B cell (primary cell): ENCODE measurements around the gene SOHLH1. TPM values are rescaled to one million over a fixed set of nuclear protein-coding genes. Genes with fewer than 3 reads are reported as not detected.

Source experiments
- ATAC-seq: fragments of 200-7000 bp; cut with Tn5 transposase; one replicate; pipeline ENCODE4 v1.10.0; 2021; ENCODE audit warnings: low read depth, mild to moderate bottlenecking, moderate number of reproducible peaks, moderate library complexity
- CTCF ChIA-PET: fragments of 350-600 bp; sonication (Branson Sonifier 250); formaldehyde crosslinking; loops from one replicate; lab custom pipeline; 2021; ENCODE audit warnings: antibody characterized with exemption, inconsistent platforms; lab: Charles Lee
- POLR2A ChIA-PET: fragments of 350-600 bp; sonication (Branson Sonifier 250); formaldehyde crosslinking; loops from one replicate; lab custom pipeline; 2021; ENCODE audit warnings: antibody characterized with exemption; lab: Charles Lee
- DNase-seq: peaks from one replicate; pipeline ENCODE4 v3.0.0; 2013
- H2AFZ ChIP-seq: 2 replicates; pipeline ENCODE4 v1.6.1; 2012; ENCODE audit warnings: mild to moderate bottlenecking, low read depth, low read length; ENCODE audit not compliant: insufficient read depth, poor library complexity, severe bottlenecking
- H3K27ac ChIP-seq, 2 donors: 1 replicate in 1 of 2; 2 replicates in 1 of 2; pipeline ENCODE4 v1.5.1; 2012 to 2013; ENCODE audit warnings: low read length in 2 of 2, mild to moderate bottlenecking in 2 of 2, moderate library complexity in 1 of 2
- H3K27me3 ChIP-seq, 4 experiments: fragments of 200-600 bp in 1 of 4; sonication (generic) in 1 of 4; replicated peaks in 1 of 4; 1 replicate in 2 of 4; 2 replicates in 2 of 4; pipeline versions ENCODE4 v1.6.1 to v1.7.0; 2013 to 2016; ENCODE audit warnings: low read length in 3 of 4, mild to moderate bottlenecking in 2 of 4, mixed read lengths in 1 of 4, moderate library complexity in 1 of 4; ENCODE audit not compliant: insufficient read depth in 4 of 4, control insufficient read depth in 3 of 4; ENCODE audit errors: control extremely low read depth in 1 of 4
- H3K36me3 ChIP-seq, 2 experiments: replicated peaks in 1 of 2; 1 replicate in 1 of 2; 2 replicates in 1 of 2; pipeline versions ENCODE4 v1.6.1 to v1.7.1; 2013; ENCODE audit warnings: low read length in 1 of 2; ENCODE audit not compliant: insufficient read depth in 2 of 2, control insufficient read depth in 1 of 2; ENCODE audit errors: control extremely low read depth in 1 of 2, extremely low read depth in 1 of 2
- H3K4me1 ChIP-seq, 2 donors: fragments of 200-600 bp in 1 of 2; sonication (generic) in 1 of 2; 1 replicate in 1 of 2; 2 replicates in 1 of 2; pipeline versions ENCODE4 v1.5.1 to v1.6.1; 2013 to 2017; ENCODE audit warnings: low read length in 2 of 2; ENCODE audit not compliant: control insufficient read depth in 2 of 2, insufficient read depth in 2 of 2
- H3K4me2 ChIP-seq: replicated peaks from 2 replicates; pipeline ENCODE3; 2012; ENCODE audit warnings: mild to moderate bottlenecking, low read depth, low read length; ENCODE audit not compliant: poor library complexity, severe bottlenecking
- H3K4me3 ChIP-seq, 5 experiments: fragments of 200-600 bp in 1 of 5; sonication (generic) in 1 of 5; 1 replicate in 3 of 5; 2 replicates in 2 of 5; pipeline versions ENCODE4 v1.5.1 to v1.7.0; 2011 to 2016; ENCODE audit warnings: low read length in 4 of 5, mild to moderate bottlenecking in 4 of 5, low read depth in 2 of 5, control low read depth in 1 of 5, moderate library complexity in 1 of 5; ENCODE audit not compliant: insufficient read depth in 1 of 5; ENCODE audit errors: control extremely low read depth in 1 of 5, extremely low read depth in 1 of 5
- H3K79me2 ChIP-seq: fragments of 200-600 bp; sonication (generic); one replicate; pipeline ENCODE4 v1.6.0; 2016; ENCODE audit warnings: low read length; ENCODE audit not compliant: control insufficient read depth, insufficient read depth
- H3K9ac ChIP-seq: fragments of 200-600 bp; sonication (generic); 2 replicates; pipeline ENCODE4 v1.6.1; 2017; ENCODE audit warnings: mild to moderate bottlenecking, low read length, moderate library complexity
- H3K9me3 ChIP-seq, 3 donors: one replicate each; pipeline versions ENCODE4 v1.6.1 to v1.7.1; 2013; ENCODE audit warnings: low read length in 2 of 3; ENCODE audit not compliant: control insufficient read depth in 2 of 3, insufficient read depth in 1 of 3; ENCODE audit errors: control extremely low read depth in 1 of 3
- H4K20me1 ChIP-seq: 2 replicates; pipeline ENCODE4 v1.6.0; 2012; ENCODE audit warnings: mild to moderate bottlenecking, low read length; ENCODE audit not compliant: insufficient read depth, control insufficient read depth, poor library complexity, severe bottlenecking
- H3K27ac Mint-ChIP-seq: one replicate; pipeline ENCODE4 v1.8.0; 2021; ENCODE audit warnings: mixed read lengths
- H3K27me3 Mint-ChIP-seq: one replicate; pipeline ENCODE4 v1.8.0; 2021; ENCODE audit warnings: mixed read lengths
- H3K4me1 Mint-ChIP-seq: one replicate; pipeline ENCODE4 v1.8.0; 2021; ENCODE audit warnings: mixed read lengths
- H3K4me3 Mint-ChIP-seq: one replicate; pipeline ENCODE4 v1.8.0; 2021; ENCODE audit warnings: mixed read lengths
- H3K9me3 Mint-ChIP-seq: one replicate; pipeline ENCODE4 v1.8.0; 2022; ENCODE audit warnings: mixed read lengths; ENCODE audit not compliant: insufficient read depth
- EZH2 ChIP-seq: IDR thresholded peaks from 2 replicates; pipeline ENCODE4 v1.6.1; 2012; ENCODE audit warnings: borderline replicate concordance, low read depth, mild to moderate bottlenecking, moderate library complexity, low read length; ENCODE audit not compliant: insufficient read depth, poor library complexity, severe bottlenecking
- WGBS: methylation state at CpG from one replicate; pipeline ENCODE4 v1.1.5; 2013; ENCODE audit warnings: missing lambda C conversion rate; ENCODE audit not compliant: insufficient coverage; 5-methylcytosine and 5-hydroxymethylcytosine counted together
- intact Hi-C: fragments of 100-400 bp; cut with micrococcal nuclease; formaldehyde crosslinking; loops from one replicate; pipeline ENCODE4 v1.10.0; 2022
- polyA plus RNA-seq: library from polyadenylated mRNA; depleted of rRNA; stranded (reverse); fragments of >200 nt; gene quantifications from 2 replicates; pipeline ENCODE4 v1.2.3, GENCODE V29; 2012
- total RNA-seq, 2 donors: library from RNA; stranded (reverse); fragments of 120-200 nt in 1 of 2; gene quantifications; 1 replicate in 1 of 2; 2 replicates in 1 of 2; pipeline versions ENCODE4 v1.2.3 to v1.2.4, GENCODE V29; 2013 to 2022
- TF ChIP-seq, protein P1 (sequence below): fragments of 200-600 bp; IDR thresholded peaks from one replicate; pipeline ENCODE4 v1.8.0; 2022; ENCODE audit warnings: antibody characterized with exemption, mild to moderate bottlenecking

SOHLH1 gene
- total and polyA plus RNA-seq, 2 donors (not counting 1 experiment from before 2014, with no cell fraction given): not detected

DNA sequence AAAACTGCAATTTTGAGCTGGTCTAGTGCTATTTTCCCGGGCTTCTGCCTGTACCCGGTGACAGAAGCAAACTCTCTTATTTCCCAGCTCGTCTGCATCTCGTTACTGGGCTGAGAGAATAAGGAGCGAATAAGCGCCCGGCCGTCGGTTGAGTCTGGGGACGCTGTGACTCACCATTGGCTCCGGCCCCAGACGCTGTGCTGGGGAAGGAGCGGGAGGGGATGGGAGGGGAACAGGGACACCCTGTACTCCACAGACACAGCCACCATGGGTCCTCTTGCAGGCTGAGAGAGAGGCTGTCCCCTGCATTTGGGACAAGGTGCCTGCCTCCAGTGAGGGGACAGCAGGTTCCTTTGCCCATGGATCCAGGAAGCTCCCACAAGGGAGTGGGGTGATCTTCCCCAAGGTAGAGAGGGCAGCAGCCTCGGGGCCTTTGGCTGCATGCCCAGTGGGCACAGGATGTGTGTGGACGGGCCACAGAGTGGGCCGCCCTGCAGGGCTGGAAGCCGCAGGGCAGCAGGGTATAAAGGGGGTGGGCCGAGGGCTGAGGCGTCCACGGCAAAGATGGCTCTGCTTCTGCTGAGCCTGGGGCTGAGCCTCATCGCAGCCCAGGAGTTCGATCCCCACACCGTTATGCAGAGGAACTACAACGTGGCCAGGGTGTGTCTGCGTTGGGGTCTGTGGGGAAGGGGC is 36.4 kb downstream of the SOHLH1 start, which contains the start of gene LCN9:
LCN9 (plus strand) TSS at position 552 of the 693 bp plus-strand sequence; CDS start at position 565, 13 bp downstream.
- Mint-ChIP-seq H3K27ac (no peak within 1 kb of the TSS), H3K4me3 (no peak within 1 kb of the TSS), H3K9me3 (no peaks in the 10 kb centered on the region), H3K27me3 (no peaks in the 10 kb centered on the region), H3K4me1 (no peaks in the 10 kb centered on the region)
- ChIA-PET CTCF (no interaction called here), POLR2A (no interaction called here)
- WGBS: 88% methylated on average over 19 of the region's 25 CpGs
- no peaks in the 10 kb centered on the region for H3K36me3 ChIP-seq
- no peaks in the 10 kb centered on the region for H4K20me1 ChIP-seq
- H2AFZ ChIP-seq: no peak within 1 kb of the TSS
- H3K27ac ChIP-seq: no peak within 1 kb of the TSS
- H3K4me3 ChIP-seq: no peak within 1 kb of the TSS
- H3K4me2 ChIP-seq: no peak within 1 kb of the TSS
- H3K27me3 ChIP-seq: no peaks in the 10 kb centered on the region
- no peak for DNase-seq
- TF ChIP-seq, protein P1, sequence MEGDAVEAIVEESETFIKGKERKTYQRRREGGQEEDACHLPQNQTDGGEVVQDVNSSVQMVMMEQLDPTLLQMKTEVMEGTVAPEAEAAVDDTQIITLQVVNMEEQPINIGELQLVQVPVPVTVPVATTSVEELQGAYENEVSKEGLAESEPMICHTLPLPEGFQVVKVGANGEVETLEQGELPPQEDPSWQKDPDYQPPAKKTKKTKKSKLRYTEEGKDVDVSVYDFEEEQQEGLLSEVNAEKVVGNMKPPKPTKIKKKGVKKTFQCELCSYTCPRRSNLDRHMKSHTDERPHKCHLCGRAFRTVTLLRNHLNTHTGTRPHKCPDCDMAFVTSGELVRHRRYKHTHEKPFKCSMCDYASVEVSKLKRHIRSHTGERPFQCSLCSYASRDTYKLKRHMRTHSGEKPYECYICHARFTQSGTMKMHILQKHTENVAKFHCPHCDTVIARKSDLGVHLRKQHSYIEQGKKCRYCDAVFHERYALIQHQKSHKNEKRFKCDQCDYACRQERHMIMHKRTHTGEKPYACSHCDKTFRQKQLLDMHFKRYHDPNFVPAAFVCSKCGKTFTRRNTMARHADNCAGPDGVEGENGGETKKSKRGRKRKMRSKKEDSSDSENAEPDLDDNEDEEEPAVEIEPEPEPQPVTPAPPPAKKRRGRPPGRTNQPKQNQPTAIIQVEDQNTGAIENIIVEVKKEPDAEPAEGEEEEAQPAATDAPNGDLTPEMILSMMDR: no peak
- TF ChIP-seq EZH2: no peak
- H3K79me2 ChIP-seq: no peaks in the 10 kb centered on the region
- no peaks in the 10 kb centered on the region for H3K4me1 ChIP-seq
- H3K9me3 ChIP-seq: peaks cover 0 to 4% (median 0%) of the 10 kb centered on the region in 3 donors
- H3K9ac ChIP-seq: no peak within 1 kb of the TSS
- ATAC-seq: no peak
- intact Hi-C loops: no loop called here

DNA sequence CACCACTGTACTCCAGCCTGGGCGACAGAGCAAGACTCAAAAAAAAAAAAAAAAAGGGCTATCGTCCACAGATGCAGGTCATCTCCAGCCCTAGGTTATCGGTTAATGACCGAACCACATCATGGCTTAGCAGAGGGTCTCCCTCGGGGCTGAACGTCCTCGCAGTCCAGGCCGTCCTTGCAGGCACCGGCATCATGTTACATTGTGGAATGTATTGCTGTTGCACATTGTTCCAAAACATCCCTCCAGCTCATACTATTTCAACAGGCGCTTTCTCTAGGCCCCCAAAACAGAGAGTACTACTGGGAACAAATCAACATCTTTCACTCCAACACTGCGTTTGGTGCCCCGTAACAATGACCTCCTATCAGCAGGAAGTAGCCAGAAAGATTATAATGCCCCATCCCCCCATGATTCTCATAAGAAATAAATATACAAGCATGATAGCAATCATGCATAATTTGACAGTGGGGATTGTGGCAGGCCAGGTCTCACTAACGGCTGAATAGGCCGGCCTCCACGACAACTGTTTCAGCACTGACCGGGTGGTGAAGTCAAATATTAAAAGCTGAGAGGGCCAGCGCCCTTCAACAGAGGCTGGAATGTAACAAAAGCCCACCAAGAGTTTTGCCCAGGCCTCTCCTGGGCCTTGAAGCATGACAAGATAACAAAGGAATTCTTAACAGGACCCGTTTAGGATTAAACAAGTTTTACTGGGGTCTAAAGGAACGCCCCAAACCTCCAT is 37.3 kb downstream of the SOHLH1 start:
- 85% methylated on average over 15 of the region's 19 CpGs for WGBS
- no peak for TF ChIP-seq EZH2
- TF ChIP-seq, protein P1: no peak
- no peaks in the 10 kb centered on the region for H3K4me1 ChIP-seq
- Mint-ChIP-seq H3K9me3 (no peaks in the 10 kb centered on the region), H3K4me3 (no peak overlapping the region), H3K4me1 (no peaks in the 10 kb centered on the region), H3K27me3 (no peaks in the 10 kb centered on the region), H3K27ac (no peak overlapping the region)
- ATAC-seq (no peak), DNase-seq (no peak)
- peaks cover 0 to 6% (median 0%) of the 10 kb centered on the region in 3 donors for H3K9me3 ChIP-seq
- H3K4me2 ChIP-seq: no peak overlapping the region
- intact Hi-C loops: no loop called here
- no peaks in the 10 kb centered on the region for H3K36me3 ChIP-seq
- H4K20me1 ChIP-seq: no peaks in the 10 kb centered on the region
- no peak overlapping the region for H3K4me3 ChIP-seq
- H3K27ac ChIP-seq: no peak overlapping the region
- CTCF ChIA-PET: no interaction called here
- no peak overlapping the region for H2AFZ ChIP-seq
- H3K79me2 ChIP-seq: no peaks in the 10 kb centered on the region
- POLR2A ChIA-PET: no interaction called here
- no peak overlapping the region for H3K9ac ChIP-seq
- no peaks in the 10 kb centered on the region for H3K27me3 ChIP-seq
